K562 (cell line): ENCODE measurements around the gene MFF. TPM values are rescaled to one million over a fixed set of nuclear protein-coding genes. Genes with fewer than 3 reads are reported as not detected.

Source experiments
- ATAC-seq: fragments of 200-7000 bp; cut with Tn5 transposase; 3 replicates; pipeline ENCODE4 v1.9.1; 2020; ENCODE audit warnings: moderate library complexity
- BruUV-seq: library from RNA; stranded (reverse); fragments of 400-500 nt; replicated peaks from 2 replicates; lab custom pipeline; 2021; lab: Mats Ljungman, UMichigan
- CTCF ChIA-PET: fragments of 300-600 bp; formaldehyde crosslinking; extraction: SDS; loops from one replicate; lab custom pipeline; 2021; ENCODE audit warnings: low intra/inter-chr PET ratio; lab: Yijun Ruan, JAX
- POLR2A ChIA-PET: fragments of 300-600, 350-650 bp; sonication (Branson Sonifier 250); formaldehyde crosslinking; extraction: SDS; loops from one replicate; lab custom pipeline; 2021; ENCODE audit warnings: antibody characterized with exemption, inconsistent platforms; lab: Yijun Ruan, JAX
- DNase-seq, 4 experiments: peaks; one replicate each; pipeline versions ENCODE4 v3.0.0 to v3.0.0-alpha.2; 2011 to 2018; ENCODE audit warnings: low spot score in 3 of 4, mixed read lengths in 3 of 4; ENCODE audit errors: extremely low read depth in 1 of 4
- FAIRE-seq: peaks from 2 replicates; lab custom pipeline; 2011; peaks lifted over from hg19 to GRCh38; lab: Jason Lieb, UNC
- H2AFZ ChIP-seq: 2 replicates; pipeline ENCODE4 v1.6.0; 2011; ENCODE audit warnings: low read depth, low read length, control low read depth, inconsistent platforms
- H3K27ac ChIP-seq: fragments of 200-600 bp; 3 replicates; pipeline ENCODE4 v1.8.0; 2011; ENCODE audit warnings: low read depth, mild to moderate bottlenecking, control low read depth, inconsistent platforms, low read length, moderate library complexity, mixed read lengths; ENCODE audit errors: extremely low read depth
- H3K27me3 ChIP-seq, 2 experiments: fragments of 300-600 bp in 1 of 2; 2 replicates in 1 of 2; 3 replicates in 1 of 2; pipeline versions ENCODE4 v1.6.0 to v1.8.0; 2011; ENCODE audit warnings: inconsistent platforms in 2 of 2, low read length in 2 of 2, mild to moderate bottlenecking in 1 of 2, mixed read lengths in 1 of 2, moderate library complexity in 1 of 2; ENCODE audit not compliant: control insufficient read depth in 2 of 2, insufficient read depth in 2 of 2
- H3K36me3 ChIP-seq: fragments of 300-600 bp; 3 replicates; pipeline ENCODE4 v1.8.0; 2011; ENCODE audit warnings: mild to moderate bottlenecking, low read length, inconsistent platforms; ENCODE audit not compliant: control insufficient read depth, insufficient read depth
- H3K4me1 ChIP-seq, 2 experiments: fragments of 200-600 bp in 1 of 2; replicated peaks in 1 of 2; 2 replicates in 1 of 2; 3 replicates in 1 of 2; pipeline versions ENCODE4 v1.5.1 to v1.8.0; 2011; ENCODE audit warnings: inconsistent platforms in 2 of 2, low read length in 2 of 2, mild to moderate bottlenecking in 1 of 2, mixed read lengths in 1 of 2, moderate library complexity in 1 of 2; ENCODE audit not compliant: control insufficient read depth in 2 of 2, insufficient read depth in 2 of 2
- H3K4me2 ChIP-seq: 2 replicates; pipeline ENCODE4 v1.6.1; 2011; ENCODE audit warnings: low read length, control low read depth, inconsistent platforms, mixed read lengths; ENCODE audit not compliant: insufficient read depth
- H3K4me3 ChIP-seq: fragments of 200-600 bp; sonication (generic), shearing (Covaris generic); 2 replicates; pipeline ENCODE4 v1.5.1; 2016; ENCODE audit warnings: control low read depth, inconsistent platforms
- H3K79me2 ChIP-seq: fragments of 200-600 bp; 3 replicates; pipeline ENCODE4 v1.8.0; 2011; ENCODE audit warnings: low read length, inconsistent platforms; ENCODE audit not compliant: control insufficient read depth, insufficient read depth
- H3K9ac ChIP-seq, 2 experiments: 2 replicates each; pipeline versions ENCODE4 v1.6.0 to v1.6.1; 2011; ENCODE audit warnings: low read depth in 2 of 2, low read length in 2 of 2, control low read depth in 1 of 2, inconsistent platforms in 1 of 2, mild to moderate bottlenecking in 1 of 2, mixed read lengths in 1 of 2; ENCODE audit not compliant: insufficient read depth in 1 of 2
- H3K9me1 ChIP-seq: one replicate; pipeline ENCODE4 v1.6.0; 2011; ENCODE audit warnings: inconsistent platforms, mild to moderate bottlenecking, low read length, moderate library complexity; ENCODE audit not compliant: control insufficient read depth, insufficient read depth
- H3K9me3 ChIP-seq: replicated peaks from 2 replicates; pipeline ENCODE4 v1.5.1; 2011; ENCODE audit warnings: low read depth, low read length, inconsistent platforms; ENCODE audit not compliant: control insufficient read depth, insufficient read depth
- H4K20me1 ChIP-seq: replicated peaks from 2 replicates; pipeline ENCODE4 v1.6.1; 2011; ENCODE audit warnings: low read length, inconsistent platforms, mixed read lengths; ENCODE audit not compliant: control insufficient read depth, insufficient read depth
- FUS ChIP-seq: fragments of 200-400 bp; formaldehyde crosslinking; optimal IDR thresholded peaks from 2 replicates; pipeline ENCODE3; 2017; ENCODE audit warnings: low read depth, low read length
- HNRNPH1 ChIP-seq: fragments of 200-400 bp; formaldehyde crosslinking; optimal IDR thresholded peaks from 2 replicates; pipeline ENCODE3; 2017; ENCODE audit warnings: low read depth, mild to moderate bottlenecking, low read length, moderate library complexity
- KLF16 ChIP-seq: IDR thresholded peaks from 2 replicates; pipeline ENCODE4 v1.6.1; 2016; ENCODE audit warnings: antibody characterized with exemption
- MTA2 ChIP-seq: fragments of 450-650 bp; IDR thresholded peaks from 2 replicates; pipeline ENCODE4 v1.6.1; 2016; ENCODE audit warnings: low read depth
- RBM34 ChIP-seq: fragments of 200-400 bp; formaldehyde crosslinking; IDR thresholded peaks from 2 replicates; pipeline ENCODE4 v1.6.1; 2018; ENCODE audit warnings: low read length, borderline replicate concordance; ENCODE audit not compliant: insufficient read depth
- SLC30A9 ChIP-seq: fragments of 250-450 bp; sonication (Bioruptor Pico); IDR thresholded peaks from 2 replicates; pipeline ENCODE4 v1.8.0; 2022; ENCODE audit warnings: mild to moderate bottlenecking, moderate library complexity
- ZHX1 ChIP-seq: fragments of 150-350 bp; conservative IDR thresholded peaks from 2 replicates; pipeline ENCODE4 v1.6.1; 2014; ENCODE audit warnings: low read length
- ZNF134 ChIP-seq: fragments of 250-450 bp; sonication (Bioruptor Pico); conservative IDR thresholded peaks from 2 replicates; pipeline ENCODE4 v1.4.0; 2020
- ZNF79 ChIP-seq: fragments of 250-450 bp; sonication (Bioruptor Pico); IDR thresholded peaks from 2 replicates; pipeline ENCODE4 v1.4.0; 2020; ENCODE audit warnings: low read depth, mild to moderate bottlenecking, moderate library complexity
- WGBS: fragments of 100-300 bp; shearing (Covaris generic); methylation state at CpG from one replicate; pipeline ENCODE4 v1.1.6; 2016; ENCODE audit warnings: low coverage, mixed read lengths; ENCODE audit not compliant: insufficient coverage; ENCODE audit errors: missing lambda C conversion rate; 5-methylcytosine and 5-hydroxymethylcytosine counted together
- in situ Hi-C: fragments of 300-500 bp; cut with MboI; formaldehyde crosslinking; loops from 4 replicates; pipeline ENCODE4 v1.15.0; 2018; ENCODE audit warnings: inconsistent platforms, mixed read lengths
- intact Hi-C: fragments of 100-400 bp; cut with micrococcal nuclease; formaldehyde crosslinking; loops from 2 replicates; pipeline ENCODE4 v1.14.2; 2022
- polyA plus RNA-seq, 8 experiments: library from polyadenylated mRNA; depleted of rRNA in 4 of 8; stranded (reverse) in 5 of 8; unstranded in 3 of 8; fragments of >200 nt; fragmentation: Nextera tagmentation in 2 of 8; fragmentation: Illumina TruSeq in 1 of 8; extraction: Ambion mirVana in 2 of 8; extraction: Trizol in 1 of 8; gene quantifications; 2 replicates each; pipeline versions ENCODE4 v1.2.1 to v1.2.3, GENCODE V29; 2011 to 2014; ENCODE audit warnings: inconsistent platforms in 1 of 8, missing spikeins in 1 of 8
- total RNA-seq, 7 experiments: library from RNA; depleted of rRNA in 6 of 7; stranded (reverse); fragments of >200 nt in 6 of 7; fragmentation: Illumina TruSeq in 2 of 7; extraction: Trizol in 2 of 7; gene quantifications; 2 replicates each; pipeline versions ENCODE4 v1.2.1 to v1.2.3, GENCODE V29; 2011 to 2021; ENCODE audit warnings: low replicate concordance in 1 of 7

Gene MFF
- total and polyA plus RNA-seq, 9 of the 15 experiments (the other 6 are each of a cell fraction or from before 2014, with no cell fraction given): 9.4 to 75.4 (median 55.7) TPM

GRCh38 chr2:227390468-227391256 is 65.6 kb downstream of the MFF start:
- no peaks in the 10 kb centered on the region for H4K20me1 ChIP-seq
- no peak overlapping the region for H3K4me3 ChIP-seq
- H3K4me2 ChIP-seq: no peak overlapping the region
- no peak overlapping the region for H3K9ac ChIP-seq
- DNase-seq (no peak), ATAC-seq (no peak), FAIRE-seq (no peak)
- TF ChIP-seq KLF16: no peak
- H3K9me1 ChIP-seq: no peaks in the 10 kb centered on the region
- no peaks in the 10 kb centered on the region for H3K9me3 ChIP-seq
- WGBS: 29% methylated on average over 12 of the region's 17 CpGs
- H2AFZ ChIP-seq: no peak overlapping the region
- in situ Hi-C loops: no loop called here
- BruUV-seq: no TSS peak
- ChIA-PET POLR2A (no interaction called here), CTCF (no interaction called here)
- peaks cover 0 to 5% of the 10 kb centered on the region in 2 experiments; a peak in 1 of 5 replicates for H3K27me3 ChIP-seq
- no peak overlapping the region for H3K27ac ChIP-seq
- H3K79me2 ChIP-seq: no peaks in the 10 kb centered on the region
- H3K36me3 ChIP-seq: no peaks in the 10 kb centered on the region
- intact Hi-C loops: loop anchor here (10.0 kb wide), 1 partner anchor 474 kb away; no protein-coding TSS in a partner anchor
- H3K4me1 ChIP-seq: peaks cover 0 to 3% of the 10 kb centered on the region in 2 experiments; a peak in 2 of 5 replicates

- no peak overlapping the region for H3K9ac ChIP-seq
- H2AFZ ChIP-seq: no peak overlapping the region
- no peaks in the 10 kb centered on the region for H4K20me1 ChIP-seq
- BruUV-seq: no TSS peak
- no peaks in the 10 kb centered on the region for H3K36me3 ChIP-seq
- CTCF ChIA-PET: no interaction called here
- H3K79me2 ChIP-seq: no peaks in the 10 kb centered on the region
- H3K4me1 ChIP-seq: no peaks in the 10 kb centered on the region; a peak in 2 of 5 replicates
- H3K4me3 ChIP-seq: no peak overlapping the region
- intact Hi-C loops (loop anchor here (10.0 kb wide), 1 partner anchor 470 kb away; no protein-coding TSS in a partner anchor), in situ Hi-C loops (no loop called here)
- no peak overlapping the region for H3K4me2 ChIP-seq
- H3K9me1 ChIP-seq: no peaks in the 10 kb centered on the region
- H3K27me3 ChIP-seq: peaks cover 0 to 5% of the 10 kb centered on the region in 2 experiments; a peak in 1 of 5 replicates
- H3K9me3 ChIP-seq: no peaks in the 10 kb centered on the region
- H3K27ac ChIP-seq: no peak overlapping the region
- DNase-seq: no peak
- FAIRE-seq: no peak
- POLR2A ChIA-PET: no interaction called here
- WGBS: 9% methylated on average over 2 of the region's 2 CpGs
- ATAC-seq: no peak
- TF ChIP-seq ZNF134 (no peak), HNRNPH1 (no peak), RBM34 (no peak), ZNF79 (CRISPR knock-in tag) (no peak), MTA2 (no peak), FUS (no peak), ZHX1 (no peak), SLC30A9 (CRISPR knock-in tag) (no peak)
Measured at GRCh38 chr2:227394401-227394800, 69.3 kb downstream of the MFF start.
